Thoracic aorta (tissue), 2 donors: ENCODE data around the gene STX4. TPM values are rescaled to one million over a fixed set of nuclear protein-coding genes. Genes with fewer than 3 reads are reported as not detected.

Experiments used
- ATAC-seq: fragments of 150-250 bp; one replicate; pipeline ENCODE4 v1.8.0; 2017; ENCODE audit warnings: low read depth; ENCODE audit not compliant: insufficient number of reproducible peaks, low FRiP score
- DNase-seq: peaks from one replicate; pipeline ENCODE4 v3.0.0-alpha.2; 2020; ENCODE audit warnings: low spot score
- H3K27ac ChIP-seq, 2 donors: fragments of 200-600 bp; sonication (generic); 1 replicate in 1 of 2; 2 replicates in 1 of 2; pipeline ENCODE4 v1.5.1; 2016; ENCODE audit warnings: mild to moderate bottlenecking in 2 of 2, moderate library complexity in 2 of 2
- H3K27me3 ChIP-seq: fragments of 200-600 bp; sonication (generic); replicated peaks from 2 replicates; pipeline ENCODE4 v1.6.0; 2016; ENCODE audit warnings: mild to moderate bottlenecking; ENCODE audit not compliant: insufficient read depth
- H3K36me3 ChIP-seq: fragments of 200-600 bp; sonication (generic); one replicate; pipeline ENCODE4 v1.5.1; 2016
- H3K4me1 ChIP-seq, 2 donors: fragments of 200-600 bp; sonication (generic); 1 replicate in 1 of 2; 2 replicates in 1 of 2; pipeline versions ENCODE4 v1.5.1 to v1.6.0; 2016; ENCODE audit warnings: low read depth in 2 of 2, mild to moderate bottlenecking in 1 of 2; ENCODE audit not compliant: control insufficient read depth in 1 of 2
- H3K4me3 ChIP-seq: fragments of 200-600 bp; sonication (generic); 2 replicates; pipeline ENCODE4 v1.5.1; 2016; ENCODE audit warnings: mild to moderate bottlenecking
- H3K9me3 ChIP-seq: fragments of 200-600 bp; sonication (generic); 2 replicates; pipeline ENCODE4 v1.5.1; 2016
- CTCF ChIP-seq: fragments of 200-600 bp; sonication (generic); IDR thresholded peaks from one replicate; pipeline ENCODE4 v1.5.1; 2019; ENCODE audit warnings: antibody characterized with exemption
- total RNA-seq, 2 donors: library from RNA; depleted of rRNA; stranded (reverse); fragments of >200 nt; gene quantifications; one replicate each; pipeline versions ENCODE4 v1.1.0 to v1.2.3, GENCODE V29; 2016

STX4 gene
- total RNA-seq, 2 donors from 2014 or later, result 39.3 to 50.5 TPM

- TF ChIP-seq CTCF, result no peak
- peaks cover 56% of the 10 kb centered on the region for H3K36me3 ChIP-seq
- no peaks in the 10 kb centered on the region for H3K9me3 ChIP-seq
- H3K4me3 ChIP-seq, result no peak overlapping the region
- no peak overlapping the region for H3K27ac ChIP-seq
- ATAC-seq, result no peak
- peaks cover 2 to 21% of the 10 kb centered on the region in 2 donors for H3K4me1 ChIP-seq
- H3K27me3 ChIP-seq, result no peaks in the 10 kb centered on the region
- no peak for DNase-seq
Observed at GRCh38 chr16:31077592-31078396, 44.4 kb downstream of the STX4 start.

GRCh38 chr16:31078597-31079341, 45.4 kb downstream of the STX4 start:
- H3K4me1 ChIP-seq, result peaks cover 2 to 20% of the 10 kb centered on the region in 2 donors
- H3K4me3 ChIP-seq, result no peak overlapping the region
- no peak for DNase-seq
- H3K27ac ChIP-seq, result no peak overlapping the region
- peaks cover 60% of the 10 kb centered on the region for H3K36me3 ChIP-seq
- no peak for TF ChIP-seq CTCF
- ATAC-seq, result no peak
- no peaks in the 10 kb centered on the region for H3K27me3 ChIP-seq
- H3K9me3 ChIP-seq, result no peaks in the 10 kb centered on the region

- DNase-seq (no peak), ATAC-seq (no peak)
- H3K27me3 ChIP-seq, result no peaks in the 10 kb centered on the region
- H3K4me1 ChIP-seq, result peaks cover 2 to 20% of the 10 kb centered on the region in 2 donors
- H3K4me3 ChIP-seq, result no peak overlapping the region
- H3K9me3 ChIP-seq, result no peaks in the 10 kb centered on the region
- TF ChIP-seq CTCF, result no peak
- no peak overlapping the region for H3K27ac ChIP-seq
- H3K36me3 ChIP-seq, result peaks cover 62% of the 10 kb centered on the region
Observed at GRCh38 chr16:31079342-31079944, 46.1 kb downstream of the STX4 start.

- Histone ChIP-seq H3K4me3 (no peak overlapping the region), H3K4me1 (peaks cover 2 to 15% of the 10 kb centered on the region in 2 donors), H3K9me3 (no peaks in the 10 kb centered on the region), H3K36me3 (peaks cover 62% of the 10 kb centered on the region), H3K27me3 (no peaks in the 10 kb centered on the region), H3K27ac (no peak overlapping the region)
- DNase-seq (no peak), ATAC-seq (no peak)
- no peak for TF ChIP-seq CTCF
Observed at GRCh38 chr16:31080035-31080629, 46.8 kb downstream of the STX4 start.
